GM19372 (cell line): ENCODE measurements around the gene CUX1.
A peak's percentile ranks its signal among the peaks of the same experiment; 100 is the strongest.
"Not testable (repeated sequence)": the region's sequence is repeated elsewhere in the genome, so short reads cannot be mapped to it uniquely, and the experiment has no call there.

ENCODE experiments used
- ATAC-seq: cut with Tn5 transposase; IDR thresholded peaks from one replicate; pipeline ENCODE4 v1.9.1; 2021; ENCODE audit warnings: mild to moderate bottlenecking, low read depth, moderate library complexity; ENCODE audit not compliant: unreplicated experiment

CUX1 gene

GRCh38 chr7:101989101-101989500 is 171.7 kb downstream of the CUX1 start:
- no peak for ATAC-seq

DNA sequence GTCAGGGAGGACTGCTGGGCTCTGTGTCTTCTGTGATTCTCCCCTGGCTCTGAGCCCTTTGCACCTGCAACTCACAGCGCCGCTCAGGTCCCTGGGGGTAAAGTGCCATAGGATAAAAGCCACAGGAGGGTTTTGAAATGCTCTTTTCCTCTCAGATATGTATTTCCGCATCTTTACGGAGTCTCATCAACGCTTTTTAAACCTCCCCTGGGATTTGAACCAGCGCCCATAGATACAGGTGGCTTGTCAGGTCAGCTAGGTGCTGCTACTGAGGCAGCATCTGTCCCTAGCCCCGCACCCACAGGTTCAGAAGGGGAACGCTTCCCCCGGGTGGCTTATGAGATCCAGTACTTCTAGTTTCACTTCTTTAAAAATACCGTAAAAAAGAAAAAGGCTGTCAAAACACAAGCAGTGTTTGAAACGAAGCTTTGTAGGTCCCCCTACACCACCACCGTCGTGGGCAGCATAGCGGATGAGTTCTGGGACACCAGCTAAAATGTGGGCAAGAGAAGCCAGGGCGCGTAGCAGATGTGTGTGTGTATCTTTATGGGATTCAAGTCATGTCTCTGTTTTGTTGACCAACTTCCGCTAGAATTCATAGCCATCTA is 173.5 kb downstream of the CUX1 start:
- ATAC-seq, result peak; percentile 86

- no peak for ATAC-seq
Observed at GRCh38 chr7:101991860-101992259, 174.4 kb downstream of the CUX1 start.

- no peak for ATAC-seq
Observed at GRCh38 chr7:101993311-101993710, 175.9 kb downstream of the CUX1 start.

- no peak for ATAC-seq
Observed at GRCh38 chr7:101995121-101995520, 177.7 kb downstream of the CUX1 start.

DNA sequence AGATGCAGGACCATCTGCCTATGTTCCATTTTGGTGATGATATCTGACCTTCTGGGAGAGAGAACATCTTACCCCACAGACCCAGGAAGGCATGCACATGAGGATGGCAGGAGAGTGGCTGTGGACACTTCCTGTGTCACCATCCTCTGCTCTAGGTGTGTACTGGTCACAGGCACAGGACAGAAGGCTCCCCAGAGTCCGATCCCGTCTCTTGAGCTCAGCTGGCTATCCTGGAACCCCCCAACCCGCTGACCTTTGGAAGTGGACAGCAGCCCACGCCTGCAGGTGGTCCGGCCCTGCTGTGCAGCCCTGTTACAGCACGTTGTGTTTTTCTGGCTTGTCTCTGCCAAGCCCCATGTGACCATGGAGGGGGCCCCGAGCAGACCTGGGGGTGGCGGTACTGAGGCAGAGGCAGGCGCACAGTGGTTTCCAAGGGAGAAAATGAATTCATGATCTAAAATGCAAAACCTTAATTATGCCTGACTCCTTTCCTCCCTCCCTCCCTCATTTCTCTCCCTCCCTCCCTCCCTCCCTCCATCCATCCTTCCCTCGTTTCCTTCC is 178.8 kb downstream of the CUX1 start:
- ATAC-seq, result no peak

DNA sequence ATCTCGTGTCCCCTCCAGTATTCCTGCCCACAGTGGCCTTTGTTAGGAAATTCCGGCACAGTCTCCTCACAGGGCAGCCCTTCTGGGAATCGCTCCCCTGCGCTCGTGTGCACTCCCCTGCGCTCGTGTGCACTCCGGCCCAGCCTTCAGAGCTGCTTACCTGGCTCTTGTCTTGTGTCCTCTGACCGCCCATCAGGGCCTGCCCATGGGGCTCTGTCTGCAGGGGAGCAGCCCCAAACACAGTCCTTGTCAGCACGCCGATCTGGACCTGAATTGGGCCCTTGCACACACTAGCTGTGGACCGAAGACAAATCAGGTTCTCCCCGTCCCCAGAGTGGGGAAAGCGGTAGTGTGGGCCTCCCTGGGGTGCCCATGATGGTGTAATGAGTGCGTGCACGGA is 179.4 kb downstream of the CUX1 start:
- ATAC-seq, result no peak

DNA sequence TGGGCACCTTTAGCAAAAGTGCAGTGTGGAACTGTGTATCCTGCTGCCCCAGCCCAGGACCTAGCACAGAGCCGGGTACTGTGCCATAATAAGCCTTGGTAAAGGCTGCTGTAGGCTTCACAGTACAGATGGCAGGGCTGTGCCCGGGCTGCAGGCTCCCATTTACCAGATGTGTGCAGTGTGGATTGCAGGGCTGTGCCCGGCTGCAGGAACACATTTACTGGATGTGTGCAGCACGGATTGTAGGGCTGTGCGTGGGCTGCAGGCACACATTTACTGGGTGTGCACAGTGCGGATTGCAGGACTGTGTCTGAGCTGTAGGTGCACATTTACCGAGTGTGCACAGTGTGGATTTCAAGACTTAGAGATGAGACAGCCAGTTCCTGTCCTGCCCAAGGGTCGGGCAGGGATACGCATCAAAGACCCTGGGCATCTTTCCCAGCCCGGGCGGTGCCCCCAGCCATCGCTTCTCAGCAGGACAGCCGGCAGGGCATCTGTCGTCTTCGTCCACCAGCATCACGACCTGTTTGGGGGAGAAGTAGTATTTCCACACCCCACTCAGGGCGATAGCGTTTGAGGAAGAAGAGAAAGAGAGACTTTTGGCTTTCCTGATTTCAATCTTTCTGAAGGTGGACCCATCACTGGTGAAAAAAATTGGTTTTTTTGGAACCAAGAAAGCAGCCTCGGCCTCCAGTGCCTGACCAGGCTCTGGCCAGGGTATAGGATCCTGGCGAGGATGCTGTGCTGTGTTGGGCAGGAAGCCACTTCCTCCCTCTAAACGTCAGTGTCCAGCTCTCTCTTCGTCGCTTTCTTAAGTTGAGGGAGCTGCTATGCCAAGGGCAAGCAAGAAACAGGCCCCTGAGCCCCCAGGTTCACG is 180.8 kb downstream of the CUX1 start:
- no peak for ATAC-seq

DNA sequence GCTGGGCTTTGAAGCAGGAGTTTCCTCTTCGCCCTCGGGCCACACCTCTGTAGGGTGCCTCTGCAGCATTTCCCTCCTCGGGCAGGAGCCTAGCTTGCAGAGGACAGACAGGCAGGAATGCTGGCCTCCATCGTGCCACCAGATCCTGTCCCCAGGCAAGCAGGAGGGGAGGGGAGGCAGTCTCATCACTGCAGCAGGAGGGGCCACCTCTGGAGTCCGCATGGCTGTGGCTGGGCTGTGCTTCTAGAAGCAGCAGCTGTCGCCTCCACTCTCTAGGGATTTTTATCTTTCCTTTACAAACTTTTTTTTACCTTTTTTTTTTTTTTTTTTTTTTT is 181.4 kb downstream of the CUX1 start:
- no peak for ATAC-seq

DNA sequence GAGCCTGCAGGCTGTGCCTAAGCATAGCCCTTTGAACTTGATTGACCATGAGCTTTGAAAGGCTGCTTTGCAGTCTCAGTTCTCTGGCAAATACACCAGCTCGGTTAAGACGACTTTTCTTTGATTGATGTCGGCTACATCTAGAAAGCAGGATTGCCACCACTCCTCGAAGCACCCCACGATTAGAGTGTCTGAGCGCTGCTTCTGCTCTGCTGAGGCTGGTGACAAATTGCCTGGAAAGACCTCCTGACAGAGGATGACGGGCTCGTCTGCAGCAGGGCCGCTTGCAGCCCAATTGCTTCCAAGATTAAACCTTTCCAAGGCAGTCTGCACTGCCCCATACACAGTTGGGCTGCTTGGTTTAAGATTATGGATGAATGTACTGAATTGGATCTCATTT is 182.0 kb downstream of the CUX1 start:
- ATAC-seq, result no peak

DNA sequence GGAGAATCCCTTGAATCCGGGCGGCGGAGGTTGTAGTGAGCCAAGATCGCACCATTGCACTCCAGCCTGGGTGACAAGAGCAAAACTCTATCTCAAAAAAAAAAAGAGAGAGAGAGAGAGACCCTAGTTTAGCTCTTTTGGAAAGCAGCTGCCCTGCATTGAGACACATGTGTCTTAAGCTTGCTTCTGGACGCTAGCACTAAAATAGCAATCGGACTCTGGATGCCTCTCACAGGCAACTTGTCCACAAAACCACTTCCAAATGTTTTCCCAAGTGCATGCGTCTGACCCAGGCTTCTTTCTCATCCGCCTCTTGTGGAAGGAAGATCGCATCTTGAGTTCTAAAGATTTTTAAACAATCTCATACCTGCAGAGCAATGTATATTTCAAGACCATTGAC is 182.7 kb downstream of the CUX1 start:
- no peak for ATAC-seq

DNA sequence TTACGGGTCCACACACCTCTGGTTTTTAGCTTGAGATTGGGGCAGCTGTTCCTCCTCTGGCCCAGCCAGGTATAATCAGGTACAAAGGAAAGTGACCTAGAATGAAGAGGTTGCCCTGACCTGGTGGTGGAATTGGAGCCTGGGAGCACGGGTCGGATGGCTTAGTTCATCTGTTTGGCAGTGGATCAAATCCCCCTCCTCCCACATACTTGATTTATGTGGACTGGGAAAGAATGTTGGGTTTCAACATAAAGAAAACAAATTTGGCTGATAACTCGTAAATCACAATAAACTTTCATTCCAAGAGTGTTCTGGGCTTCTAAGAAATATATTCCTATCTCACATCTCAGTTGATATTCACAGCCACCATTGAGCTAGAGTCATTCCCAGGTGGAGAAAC is 186.8 kb downstream of the CUX1 start:
- ATAC-seq, result no peak

- no peak for ATAC-seq
Observed at GRCh38 chr7:102004848-102005247, 187.4 kb downstream of the CUX1 start.

DNA sequence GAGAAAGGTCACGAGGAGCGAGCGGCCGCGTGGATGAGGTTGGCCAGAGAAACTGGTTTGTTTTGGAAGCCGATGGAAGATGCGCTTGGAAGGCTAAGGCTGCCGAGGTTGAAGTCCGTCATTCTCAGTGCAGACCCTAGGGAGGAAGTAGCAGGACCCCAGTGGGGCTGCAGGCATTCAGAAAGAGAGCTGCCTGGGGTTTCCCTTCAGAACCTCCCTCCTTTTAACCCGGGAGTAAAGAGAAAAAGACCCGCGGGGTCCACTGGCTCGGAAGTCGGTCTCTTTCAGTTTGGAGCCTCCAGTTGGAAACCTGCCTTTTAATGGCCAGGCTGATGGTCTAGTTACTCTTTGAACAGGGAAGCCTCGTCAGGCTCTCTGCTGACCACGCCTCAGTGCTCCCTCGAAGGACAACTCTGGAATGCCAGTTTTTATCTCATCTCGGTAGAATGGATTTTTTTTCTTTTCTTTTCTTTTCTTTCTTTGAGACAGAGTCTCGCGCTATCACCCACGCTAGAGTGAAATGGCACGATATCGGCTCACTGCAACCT is 188.6 kb downstream of the CUX1 start:
- no peak for ATAC-seq

- ATAC-seq, result no peak
Observed at GRCh38 chr7:102006695-102007094, 189.3 kb downstream of the CUX1 start.

- no peak for ATAC-seq
Observed at GRCh38 chr7:102008535-102009262, 191.3 kb downstream of the CUX1 start.

DNA sequence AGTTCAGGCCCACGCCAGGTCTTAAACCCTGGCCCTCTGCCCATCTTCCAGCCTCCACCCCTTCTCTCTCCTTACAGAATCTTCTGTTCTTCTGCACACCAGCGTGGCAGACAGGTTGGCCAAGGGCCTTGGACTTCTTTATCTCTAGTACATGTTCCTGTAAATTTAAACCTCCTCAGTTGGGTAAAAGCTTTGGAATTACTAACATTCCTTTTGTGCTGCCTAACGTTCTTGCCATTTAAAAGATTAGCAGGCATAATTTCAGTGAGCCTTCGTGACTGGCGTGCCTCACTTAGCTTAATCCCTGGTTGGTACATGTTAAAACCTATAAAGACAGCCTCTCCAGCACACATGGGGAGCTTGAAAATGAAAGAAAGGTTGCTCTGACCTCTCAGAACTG is 192.2 kb downstream of the CUX1 start:
- no peak for ATAC-seq

DNA sequence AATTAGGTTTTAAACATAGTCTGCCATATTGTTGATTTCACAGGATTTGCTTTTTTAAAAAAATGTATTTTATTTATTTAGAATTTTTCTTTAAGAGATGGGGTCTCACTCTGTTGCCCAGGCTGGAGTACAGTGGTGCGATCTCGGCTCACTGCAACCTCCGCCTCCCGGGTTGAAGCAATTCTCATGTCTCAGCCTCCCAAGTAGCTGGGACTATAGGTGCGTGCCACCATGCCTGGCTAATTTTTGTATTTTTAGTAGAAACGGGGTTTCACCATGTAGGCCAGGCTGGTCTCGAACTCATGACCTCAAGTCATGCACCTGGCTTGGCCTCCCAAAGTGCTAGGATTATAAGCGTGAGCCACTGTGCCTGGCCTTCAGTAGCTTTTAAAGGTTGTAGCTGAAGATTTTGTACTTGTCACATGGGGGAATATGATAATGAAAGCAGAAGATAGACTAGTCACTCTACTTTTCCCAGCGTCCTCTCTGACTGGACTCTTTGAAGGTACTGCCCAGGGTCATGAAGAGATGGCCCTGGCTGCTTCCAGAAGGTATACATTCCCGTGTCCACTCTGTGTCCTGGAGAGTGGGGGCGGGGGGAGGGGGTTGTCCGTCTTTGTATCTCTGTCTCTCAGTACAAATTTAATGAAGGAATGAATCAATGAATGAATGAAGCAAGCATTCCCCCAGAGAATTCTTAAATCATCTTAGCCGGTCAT is 194.8 kb downstream of the CUX1 start:
- ATAC-seq, result not testable (repeated sequence)

GRCh38 chr7:102012941-102013461 is 195.6 kb downstream of the CUX1 start:
- ATAC-seq, result no peak

GRCh38 chr7:102018876-102019275 is 201.4 kb downstream of the CUX1 start:
- no peak for ATAC-seq
